Esophagus muscularis mucosa (tissue), 3 donors: ENCODE data around the gene SRPK3.

Experiments used
- CTCF ChIP-seq, 3 experiments: fragments of 200-600 bp in 2 of 3; fragments of 450-650 bp in 1 of 3; sonication (generic) in 2 of 3; IDR thresholded peaks; one replicate each; pipeline ENCODE4 v1.5.1; 2017 to 2019; ENCODE audit warnings: antibody characterized with exemption in 3 of 3, mild to moderate bottlenecking in 2 of 3, moderate library complexity in 1 of 3
- POLR2A ChIP-seq: fragments of 450-650 bp; IDR thresholded peaks from one replicate; pipeline ENCODE4 v1.6.1; 2017; ENCODE audit warnings: antibody characterized with exemption, moderate library complexity, mild to moderate bottlenecking, low read depth
- POLR2AphosphoS5 ChIP-seq, 2 donors: sonication (generic); formaldehyde crosslinking; IDR thresholded peaks; one replicate each; pipeline ENCODE4 v1.6.1; 2017; ENCODE audit warnings: antibody characterized with exemption in 2 of 2

- TF ChIP-seq POLR2AphosphoS5 (IDR thresholded peaks at IDR 0.05) (no peak), CTCF (IDR thresholded peaks at IDR 0.05) (no peak), POLR2A (no peak)
Measured at GRCh38 chrX:153731117-153731844, 49.6 kb upstream of the SRPK3 start.
